ENCODE results near the gene ANKRD33.

ANKRD33 gene

DNA sequence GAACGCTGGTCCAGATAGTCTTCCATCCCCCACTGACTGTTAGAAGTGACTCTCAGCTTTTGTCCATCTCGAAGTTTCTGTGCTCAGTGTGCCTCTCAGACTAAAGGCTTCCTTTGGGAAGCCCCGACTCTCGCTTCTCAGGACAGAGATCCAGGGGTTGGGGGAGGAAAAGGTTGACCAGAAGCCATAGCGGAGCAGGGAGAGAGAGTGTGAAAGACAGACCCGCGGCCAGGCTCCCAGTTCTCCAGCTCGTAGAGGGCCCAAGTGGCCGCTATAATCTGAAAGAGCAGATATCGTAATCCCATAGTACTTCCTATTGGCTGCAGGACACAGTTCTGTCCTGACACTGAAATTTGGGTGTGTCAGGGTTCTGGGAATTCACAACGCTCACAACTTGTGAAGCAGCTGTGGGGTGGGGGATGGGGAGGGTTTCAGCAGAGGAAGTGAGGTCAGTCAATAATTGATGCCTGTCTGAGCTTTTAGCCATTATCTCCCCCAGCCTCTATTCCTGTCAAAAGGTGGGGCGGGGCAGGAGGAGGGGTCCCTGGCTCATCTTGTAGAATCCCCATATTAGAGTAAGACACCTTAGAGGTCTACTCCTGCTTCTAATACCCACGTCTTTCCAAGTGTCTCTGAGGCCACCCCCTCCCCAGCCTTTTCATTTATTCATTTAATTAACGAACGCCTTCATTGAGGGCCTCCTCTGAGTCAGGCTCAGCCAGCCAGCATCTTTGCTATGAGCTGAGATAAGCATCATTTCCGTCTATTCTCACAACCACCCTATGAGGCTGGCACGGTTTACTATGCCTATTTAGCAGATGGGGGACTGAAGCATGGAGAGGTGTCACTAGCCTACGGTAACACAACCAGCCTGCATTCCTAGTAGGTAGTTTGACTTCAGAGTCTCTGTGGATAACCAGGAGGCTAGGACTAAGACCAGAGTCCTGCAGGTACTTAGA is 17.8 kb downstream of the ANKRD33 start:
- no peak for DNase-seq

DNA sequence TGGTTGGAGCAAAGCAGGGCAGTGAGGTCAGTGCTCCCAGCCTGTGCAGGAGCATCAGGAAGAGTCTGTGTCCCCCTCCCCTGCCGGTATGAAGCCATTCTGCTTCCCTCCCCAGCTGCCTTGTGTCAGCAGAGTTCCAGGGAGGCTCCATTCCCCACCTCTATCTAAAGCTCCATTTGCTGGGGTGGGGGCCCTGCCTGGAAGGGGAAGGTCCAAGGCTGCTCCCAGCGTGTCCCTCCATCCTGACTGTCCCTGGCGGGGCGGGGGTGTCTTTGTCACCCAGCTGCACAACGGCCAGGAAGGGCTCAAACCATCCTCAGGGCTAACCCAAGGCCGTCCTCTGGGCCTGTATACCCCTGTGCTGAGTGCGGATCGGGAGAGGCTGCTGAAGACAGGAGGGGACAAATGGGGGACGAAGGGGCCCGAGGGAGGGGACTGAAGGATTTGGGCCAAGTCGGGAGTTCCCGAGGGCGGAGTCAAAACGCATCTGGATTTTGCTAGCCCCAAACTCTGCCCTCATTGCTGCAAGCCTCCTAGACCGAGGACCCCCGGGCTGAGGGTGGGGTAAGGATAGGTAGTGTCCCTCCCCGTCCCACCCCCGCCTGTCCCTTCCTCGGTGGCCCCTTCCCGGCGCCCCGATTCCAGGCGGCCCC is 18.7 kb downstream of the ANKRD33 start:
- DNase-seq: no peak

DNA sequence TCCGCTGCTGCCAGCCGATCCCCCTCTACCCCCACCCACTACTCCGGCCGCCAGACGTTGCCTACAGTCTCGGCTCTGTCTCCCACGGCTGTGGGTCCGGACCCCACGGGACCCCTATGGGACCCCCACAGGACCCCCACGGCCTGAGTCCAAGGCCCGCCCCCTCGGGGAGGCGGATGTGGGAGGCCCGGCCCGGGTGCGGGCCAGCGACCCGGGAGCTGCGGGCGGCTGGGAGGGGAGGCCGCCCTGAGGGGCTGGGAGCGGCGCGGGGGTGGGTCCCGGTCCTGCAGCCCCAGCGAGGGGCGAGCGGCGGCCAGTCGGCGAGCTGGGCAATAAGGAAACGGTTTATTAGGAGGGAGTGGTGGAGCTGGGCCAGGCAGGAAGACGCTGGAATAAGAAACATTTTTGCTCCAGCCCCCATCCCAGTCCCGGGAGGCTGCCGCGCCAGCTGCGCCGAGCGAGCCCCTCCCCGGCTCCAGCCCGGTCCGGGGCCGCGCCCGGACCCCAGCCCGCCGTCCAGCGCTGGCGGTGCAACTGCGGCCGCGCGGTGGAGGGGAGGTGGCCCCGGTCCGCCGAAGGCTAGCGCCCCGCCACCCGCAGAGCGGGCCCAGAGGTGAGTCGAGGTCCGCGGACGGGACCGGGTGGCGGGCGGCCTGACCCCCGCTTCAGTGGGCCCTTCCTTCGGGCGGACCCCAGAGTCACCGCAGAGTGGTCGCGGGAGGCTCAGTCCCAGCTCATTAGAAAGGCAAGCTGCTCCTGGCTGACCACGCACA is 19.4 kb downstream of the ANKRD33 start, which contains the start of gene ACVRL1:
Gene ACVRL1, plus strand, starts transcription at position 422 of the 773 bp plus-strand sequence. CDS start 4,971 bp downstream, outside the sequence.
- DNase-seq: no peak

DNA sequence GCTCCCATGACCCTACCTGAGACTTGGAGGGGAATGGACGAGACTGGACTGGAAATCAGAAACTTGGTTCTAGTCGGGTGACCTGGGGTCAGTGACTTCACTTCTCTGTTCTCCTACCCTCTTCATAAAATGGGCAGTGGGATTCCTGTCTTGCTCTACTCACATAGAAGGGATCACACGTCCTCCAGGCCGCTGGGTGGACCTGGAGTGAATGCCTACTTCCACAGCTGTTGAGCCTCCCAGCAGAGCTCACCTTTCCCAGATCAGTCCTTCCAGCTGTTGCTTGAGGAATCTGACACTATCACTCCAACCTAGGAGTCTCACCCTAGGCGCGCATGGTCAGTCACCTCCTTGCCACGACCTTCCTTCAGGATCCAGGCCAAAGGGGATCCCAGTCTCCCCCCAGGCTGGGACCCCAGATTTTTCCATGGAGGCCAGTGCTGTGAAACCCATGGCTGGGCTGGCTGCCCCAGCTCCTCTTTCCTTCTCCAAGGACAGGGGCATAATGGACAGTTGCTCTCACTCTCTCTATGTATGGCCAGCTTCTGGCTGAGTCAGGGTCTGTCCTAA is 20.0 kb downstream of the ANKRD33 start:
- no peak for DNase-seq

DNA sequence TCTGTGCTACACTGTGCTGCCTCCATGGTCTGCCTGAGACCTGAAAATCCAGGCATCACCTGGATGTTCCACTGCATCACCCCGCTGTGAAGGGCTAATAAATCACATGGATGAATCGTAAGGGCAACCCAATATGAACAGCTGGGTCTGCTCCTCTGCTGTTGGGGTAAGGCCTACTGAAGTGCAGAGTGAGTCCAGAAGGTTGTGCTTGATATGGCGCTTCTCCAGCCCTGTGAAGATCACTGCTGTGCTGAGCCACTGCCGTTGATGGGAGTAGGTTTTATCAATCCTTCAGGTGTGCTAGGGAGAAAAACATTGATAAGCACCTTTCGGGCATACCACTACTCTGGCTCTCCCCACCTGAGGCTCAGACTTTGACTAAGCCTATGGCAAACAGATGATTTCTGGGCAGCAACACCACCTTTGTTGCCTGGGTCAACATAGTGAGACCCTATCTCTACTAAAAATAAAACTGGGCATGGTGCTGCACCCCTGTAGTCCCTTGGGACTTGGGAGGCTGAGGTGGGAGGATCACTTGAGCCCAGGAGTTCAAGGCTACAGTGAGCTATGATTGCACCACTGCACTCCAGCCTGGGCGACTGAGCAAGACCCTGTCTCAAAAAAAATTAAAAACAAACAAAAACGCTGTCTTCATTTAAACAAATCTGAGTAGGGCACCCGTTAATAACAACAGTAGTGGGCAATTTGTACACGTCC is 21.1 kb downstream of the ANKRD33 start:
- DNase-seq: no peak

DNA sequence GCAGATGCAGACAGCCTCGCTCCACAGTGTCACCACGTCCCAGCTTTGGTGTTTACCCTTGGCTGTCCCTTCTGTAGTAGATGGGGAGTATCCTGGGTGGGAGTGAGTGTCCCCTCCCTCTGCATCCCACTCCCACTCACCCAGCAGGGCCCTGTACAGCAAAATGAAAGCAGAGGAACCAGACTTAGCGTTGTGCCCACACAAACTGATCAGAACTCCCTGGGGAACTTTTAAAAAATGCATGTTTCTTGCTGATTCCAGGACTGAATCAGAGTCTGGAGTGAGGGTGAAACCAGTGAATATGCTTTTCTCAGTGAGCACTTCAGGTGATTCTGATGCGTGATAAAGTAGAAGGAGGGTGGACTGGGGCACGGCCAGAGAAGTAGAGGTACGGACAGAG is 22.3 kb downstream of the ANKRD33 start:
- no peak for DNase-seq

DNA sequence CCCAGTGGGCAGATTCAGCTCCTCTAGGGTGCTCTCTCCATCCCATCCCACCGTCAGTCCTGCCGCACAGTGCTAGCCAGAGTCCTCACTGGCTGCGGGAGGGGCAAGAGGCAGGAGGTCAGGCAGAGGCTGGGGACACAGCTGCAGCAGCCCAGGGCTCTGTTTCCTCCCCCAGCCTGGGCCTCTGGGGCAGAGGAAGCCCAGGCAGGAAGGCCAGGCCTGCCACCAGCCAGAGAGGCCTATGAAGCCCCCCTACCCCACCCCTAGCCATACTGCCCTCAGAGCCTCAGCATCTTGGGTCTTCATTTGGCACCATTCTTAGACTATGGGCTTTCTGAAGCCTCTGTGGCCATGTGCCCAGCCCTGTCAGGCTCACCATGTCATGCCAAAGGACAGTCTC is 22.8 kb downstream of the ANKRD33 start:
- no peak for DNase-seq

DNA sequence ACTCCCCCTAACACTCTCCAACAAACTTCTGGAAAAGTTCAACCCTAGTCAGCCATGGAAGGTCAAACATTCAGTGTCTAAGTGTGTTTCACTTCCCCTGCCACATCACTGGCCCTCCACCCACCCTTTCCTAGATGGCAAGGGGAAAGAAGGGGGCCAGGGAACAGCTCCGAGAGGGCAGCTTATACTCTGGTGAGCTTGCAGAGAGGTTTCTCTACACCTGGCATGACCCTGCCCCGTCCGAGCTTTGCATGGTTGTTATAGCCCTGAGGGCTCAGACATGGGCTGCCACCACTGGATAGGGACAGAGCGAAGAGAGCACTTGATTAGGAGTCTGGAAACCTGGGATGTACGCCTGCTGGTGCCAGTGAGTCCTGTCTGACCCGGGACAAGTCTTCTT is 23.4 kb downstream of the ANKRD33 start:
- DNase-seq: no peak

DNA sequence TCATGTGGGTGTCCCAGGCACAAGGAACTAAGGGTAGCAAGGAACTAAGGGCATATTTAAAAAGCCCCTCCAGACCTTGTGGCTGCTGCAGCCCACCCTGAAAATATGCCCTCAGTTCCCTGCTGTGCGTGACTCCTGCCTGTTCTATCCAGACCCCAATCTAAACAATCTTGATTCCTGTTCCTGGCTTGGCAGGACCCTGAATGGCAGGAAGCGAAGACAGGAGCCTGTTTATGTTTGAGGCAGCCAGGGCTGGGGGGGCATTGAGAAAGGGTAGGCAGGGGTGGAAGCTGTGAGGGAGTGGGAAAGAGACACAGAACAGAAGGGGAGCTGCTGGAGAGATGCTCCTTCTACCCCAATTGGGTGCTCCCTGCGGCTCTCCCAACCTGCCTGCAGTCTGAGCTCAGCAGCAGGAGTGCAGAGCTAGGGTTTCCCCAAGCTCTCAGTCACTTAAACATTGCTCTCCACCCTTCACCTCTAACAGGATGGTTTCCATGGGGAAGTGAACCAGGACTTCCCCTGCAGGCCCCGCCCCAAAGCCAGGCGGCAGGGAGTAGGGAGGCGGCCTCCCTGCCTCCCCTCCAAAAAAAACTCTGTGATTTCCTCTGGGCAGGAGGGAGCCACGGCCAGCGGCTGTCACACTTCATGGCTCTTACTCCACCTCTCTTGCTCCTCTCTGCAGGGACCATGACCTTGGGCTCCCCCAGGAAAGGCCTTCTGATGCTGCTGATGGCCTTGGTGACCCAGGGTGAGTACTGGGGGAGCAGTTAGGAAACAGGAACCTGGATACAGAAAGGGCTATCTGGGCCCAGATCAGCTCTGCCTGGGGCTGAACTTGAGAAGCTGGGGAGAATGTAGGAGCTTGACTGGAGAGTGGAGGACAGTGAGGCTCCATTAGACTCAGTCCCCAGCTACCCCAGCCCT is 24.1 kb downstream of the ANKRD33 start:
- DNase-seq: no peak

DNA sequence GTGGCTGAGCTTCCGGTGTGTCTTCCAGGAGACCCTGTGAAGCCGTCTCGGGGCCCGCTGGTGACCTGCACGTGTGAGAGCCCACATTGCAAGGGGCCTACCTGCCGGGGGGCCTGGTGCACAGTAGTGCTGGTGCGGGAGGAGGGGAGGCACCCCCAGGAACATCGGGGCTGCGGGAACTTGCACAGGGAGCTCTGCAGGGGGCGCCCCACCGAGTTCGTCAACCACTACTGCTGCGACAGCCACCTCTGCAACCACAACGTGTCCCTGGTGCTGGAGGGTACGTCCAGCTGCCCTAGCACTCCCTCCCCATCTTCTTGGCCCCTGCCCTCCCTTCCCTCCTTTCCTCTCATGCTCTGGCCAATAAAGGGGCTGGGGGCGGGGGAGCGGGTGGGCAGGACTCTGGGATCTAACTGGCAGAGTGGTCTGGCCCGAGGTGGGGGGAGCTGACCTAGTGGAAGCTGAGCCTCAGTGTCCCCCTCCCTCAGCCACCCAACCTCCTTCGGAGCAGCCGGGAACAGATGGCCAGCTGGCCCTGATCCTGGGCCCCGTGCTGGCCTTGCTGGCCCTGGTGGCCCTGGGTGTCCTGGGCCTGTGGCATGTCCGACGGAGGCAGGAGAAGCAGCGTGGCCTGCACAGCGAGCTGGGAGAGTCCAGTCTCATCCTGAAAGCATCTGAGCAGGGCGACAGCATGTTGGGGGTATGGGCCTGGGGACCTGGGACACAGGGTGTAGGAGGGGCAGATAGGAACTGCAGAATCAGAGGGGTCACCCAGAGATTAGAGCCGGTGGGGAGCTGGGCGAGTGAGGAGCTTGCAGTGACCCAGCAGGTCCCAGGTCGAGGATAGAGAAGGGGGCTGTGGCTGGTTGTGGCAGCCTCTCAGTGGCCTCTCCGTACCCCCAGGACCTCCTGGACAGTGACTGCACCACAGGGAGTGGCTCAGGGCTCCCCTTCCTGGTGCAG is 25.4 kb downstream of the ANKRD33 start:
- DNase-seq: no peak

DNA sequence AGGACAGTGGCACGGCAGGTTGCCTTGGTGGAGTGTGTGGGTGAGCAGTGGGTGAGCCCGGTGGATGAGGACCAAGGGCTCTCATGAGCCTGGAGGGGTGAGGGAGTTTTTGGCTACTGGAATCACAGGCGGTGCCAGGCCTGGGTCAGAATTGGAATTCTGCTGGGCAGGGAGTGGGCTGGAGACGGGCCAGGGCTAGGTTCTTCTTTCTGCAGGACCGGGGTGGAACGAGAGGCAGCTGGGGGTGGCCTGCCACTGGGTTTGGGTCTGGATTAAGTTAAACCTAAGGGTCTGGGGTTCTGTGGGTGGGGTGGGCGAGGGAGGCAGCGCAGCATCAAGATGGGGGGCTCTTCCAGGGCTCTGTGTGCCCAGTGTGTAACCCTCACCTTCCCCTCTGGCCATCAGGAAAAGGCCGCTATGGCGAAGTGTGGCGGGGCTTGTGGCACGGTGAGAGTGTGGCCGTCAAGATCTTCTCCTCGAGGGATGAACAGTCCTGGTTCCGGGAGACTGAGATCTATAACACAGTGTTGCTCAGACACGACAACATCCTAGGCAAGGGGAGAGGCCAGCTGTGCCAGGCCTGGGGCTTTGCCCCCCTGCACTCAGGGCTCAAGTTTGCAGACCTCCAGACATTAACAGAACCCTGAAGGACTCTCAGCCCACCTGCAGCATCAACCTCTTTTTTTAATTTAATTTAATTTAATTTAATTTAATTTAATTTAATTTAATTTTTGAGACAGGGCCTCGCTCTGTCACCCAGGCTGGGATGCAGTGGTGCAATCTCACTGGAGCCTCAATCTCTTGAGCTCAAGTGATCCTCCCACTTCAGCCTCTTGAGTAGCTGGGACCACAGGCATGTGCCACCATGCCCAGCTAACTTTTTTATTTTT is 26.4 kb downstream of the ANKRD33 start:
- DNase-seq: no peak

DNA sequence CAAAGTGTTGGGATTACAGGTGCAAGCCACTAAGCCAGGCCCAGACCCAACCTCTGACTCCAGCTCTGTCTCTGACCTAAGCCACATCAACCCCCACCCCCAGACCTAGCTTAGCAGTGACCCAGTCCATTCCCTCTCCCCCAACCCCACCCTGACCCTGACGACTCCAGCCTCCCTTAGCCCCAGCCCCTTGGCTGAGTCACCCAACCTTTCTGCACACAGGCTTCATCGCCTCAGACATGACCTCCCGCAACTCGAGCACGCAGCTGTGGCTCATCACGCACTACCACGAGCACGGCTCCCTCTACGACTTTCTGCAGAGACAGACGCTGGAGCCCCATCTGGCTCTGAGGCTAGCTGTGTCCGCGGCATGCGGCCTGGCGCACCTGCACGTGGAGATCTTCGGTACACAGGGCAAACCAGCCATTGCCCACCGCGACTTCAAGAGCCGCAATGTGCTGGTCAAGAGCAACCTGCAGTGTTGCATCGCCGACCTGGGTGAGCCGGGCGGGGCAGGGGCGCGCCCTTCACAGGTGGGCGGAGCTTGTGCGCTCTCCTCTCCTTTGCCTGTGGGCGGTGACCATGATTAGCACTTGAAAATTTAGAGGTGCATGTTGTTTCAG is 27.2 kb downstream of the ANKRD33 start:
- no peak for DNase-seq

DNA sequence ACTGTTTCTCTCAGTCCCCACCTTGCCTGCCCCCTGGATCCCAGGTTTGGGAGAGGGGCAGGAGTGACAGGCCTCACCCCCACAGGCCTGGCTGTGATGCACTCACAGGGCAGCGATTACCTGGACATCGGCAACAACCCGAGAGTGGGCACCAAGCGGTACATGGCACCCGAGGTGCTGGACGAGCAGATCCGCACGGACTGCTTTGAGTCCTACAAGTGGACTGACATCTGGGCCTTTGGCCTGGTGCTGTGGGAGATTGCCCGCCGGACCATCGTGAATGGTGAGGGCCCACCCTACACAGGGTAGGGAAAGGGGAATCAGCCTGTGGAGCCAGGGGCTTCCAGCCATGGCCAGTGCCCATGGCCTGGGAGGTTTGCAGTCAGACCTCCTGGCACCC is 28.0 kb downstream of the ANKRD33 start:
- no peak for DNase-seq

DNA sequence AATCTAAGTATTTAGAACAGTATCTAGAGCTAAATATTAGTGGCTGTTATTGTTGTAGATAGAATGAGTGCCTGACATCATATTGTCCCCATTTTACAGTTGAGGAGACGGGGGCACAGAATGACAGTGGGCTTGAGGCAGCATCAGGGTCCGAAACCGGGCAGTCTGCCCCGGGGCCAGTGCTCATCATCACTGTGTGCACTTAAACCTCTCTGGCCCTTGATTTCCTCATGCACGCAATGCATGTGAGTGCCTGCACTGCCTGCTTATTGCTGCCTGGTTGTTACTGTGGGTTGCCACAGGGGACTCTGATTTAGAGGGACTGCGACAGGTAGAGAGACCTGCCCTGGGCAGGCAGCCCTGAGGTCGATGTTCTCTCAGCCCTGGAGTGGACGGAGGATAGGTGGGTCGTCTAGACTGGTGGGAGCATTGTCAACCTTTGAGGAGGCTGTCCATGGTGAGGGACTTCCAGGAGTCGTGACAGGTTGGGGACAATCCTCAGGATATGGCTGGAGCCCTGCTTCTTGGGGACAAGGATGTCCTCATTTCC is 29.2 kb downstream of the ANKRD33 start:
- no peak for DNase-seq

DNA sequence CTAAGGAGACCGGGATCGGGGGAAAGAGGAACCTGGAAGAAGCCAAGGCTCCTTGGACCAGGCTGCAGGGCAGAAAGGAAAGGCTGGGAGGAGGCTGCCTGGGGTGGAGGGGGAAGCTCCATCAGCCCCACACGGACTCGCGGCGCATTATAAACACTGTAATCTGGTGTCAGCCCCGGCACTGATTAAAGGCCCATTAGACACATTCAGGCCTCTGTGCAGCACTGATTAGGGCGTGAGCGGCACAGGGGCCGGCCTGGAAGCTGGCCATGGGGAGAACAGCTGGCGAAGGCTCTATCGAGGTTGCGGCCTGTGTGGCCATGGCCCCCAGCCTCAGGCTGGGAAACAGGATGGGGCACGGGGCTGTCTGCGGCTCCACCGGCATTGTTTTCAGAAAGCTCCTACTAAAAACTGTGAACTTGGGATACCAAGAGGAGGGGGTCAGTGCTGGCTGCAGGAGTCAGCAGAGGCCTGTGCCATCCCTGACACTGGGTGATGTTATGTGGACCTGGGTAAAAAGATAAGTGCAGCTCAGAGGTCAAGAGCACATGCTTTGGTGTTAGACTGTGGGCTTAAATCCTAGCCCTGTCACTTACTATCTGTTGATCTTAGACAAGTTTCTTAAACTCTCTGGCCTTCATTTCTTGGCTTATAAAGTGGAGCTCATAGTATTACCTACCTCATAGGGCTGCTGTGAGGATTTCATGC is 30.0 kb downstream of the ANKRD33 start:
- no peak for DNase-seq

DNA sequence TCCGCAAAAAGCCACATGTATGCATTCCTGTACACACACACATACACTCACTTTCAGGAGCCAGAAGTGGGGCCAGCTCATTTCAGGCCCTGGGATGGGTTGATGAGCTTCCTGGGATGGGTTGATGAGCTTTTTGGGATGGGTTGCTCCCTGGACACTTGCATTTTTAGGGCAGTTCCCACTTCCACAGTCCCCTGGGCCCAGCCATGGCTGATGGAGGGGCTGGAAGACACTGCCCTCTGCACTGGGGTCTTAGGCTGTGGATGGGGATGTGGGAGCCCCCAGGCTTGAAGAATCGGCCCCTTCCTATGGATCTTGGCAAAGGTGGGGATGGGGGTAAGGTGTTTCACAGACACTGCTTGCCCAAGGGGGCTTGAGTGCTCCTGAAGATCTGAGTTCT is 32.1 kb downstream of the ANKRD33 start:
- DNase-seq: no peak

DNA sequence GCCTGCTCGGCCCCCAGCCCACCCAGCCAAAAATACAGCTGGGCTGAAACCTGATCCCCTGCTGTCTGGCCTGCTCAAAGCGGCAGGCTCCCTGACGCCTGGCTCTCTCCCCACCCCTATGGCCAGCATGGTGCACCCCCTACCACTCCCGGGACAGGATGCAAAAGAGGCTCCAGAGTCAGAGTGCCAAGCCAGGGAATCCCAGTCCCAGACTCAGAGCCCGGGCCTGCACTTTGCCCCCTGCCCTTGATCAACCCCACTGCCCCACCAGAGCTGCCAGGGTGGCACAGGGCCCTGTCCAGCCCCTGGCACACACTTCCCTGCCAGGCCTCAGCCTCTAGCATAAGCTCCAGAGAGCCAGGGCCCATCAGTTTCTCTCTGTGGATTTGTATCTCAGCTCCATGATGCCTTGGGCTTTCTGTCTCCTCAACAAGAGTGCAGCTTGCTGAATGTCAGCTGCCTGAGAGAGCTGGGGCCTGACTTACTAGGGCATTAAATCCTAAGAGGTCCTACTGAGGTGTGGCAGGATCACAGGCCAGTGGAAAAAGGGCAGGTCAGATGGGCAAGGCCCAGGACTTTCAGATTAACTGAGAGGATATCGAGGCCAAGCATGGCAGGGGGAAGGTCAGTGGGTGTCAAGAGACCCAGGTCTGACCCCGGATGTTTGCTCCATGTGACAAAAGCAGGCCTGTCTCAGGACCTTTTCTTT is 33.3 kb downstream of the ANKRD33 start:
- DNase-seq: no peak

Data from effector CD4-positive, alpha-beta T cell (primary cell).